ENCODE results near the gene SDC3.

GRCh38 chr1:30950053-30950452, 41.5 kb upstream of the SDC3 start:
- TF ChIP-seq CTCF (IDR thresholded peaks at IDR 0.05; ENCODE audit: insufficient read depth, low read length) (no peak), POLR2AphosphoS5 (IDR thresholded peaks at IDR 0.05; ENCODE audit: low read depth) (no peak), GABPA (IDR thresholded peaks at IDR 0.05; ENCODE audit: low read depth) (no peak), SPI1 (IDR thresholded peaks at IDR 0.05; ENCODE audit: borderline replicate concordance, low read depth) (no peak)

All from HL-60 (cell line).